D721Med (cell line): ENCODE results near the gene USP24.
A peak's percentile ranks its signal among the peaks of the same experiment; 100 is the strongest.

Source experiments
- DNase-seq: peaks from one replicate; pipeline ENCODE4 v3.0.0; 2011; ENCODE audit warnings: low spot score; ENCODE audit not compliant: insufficient read length
- FAIRE-seq: peaks from 2 replicates; lab custom pipeline; 2011; peaks lifted over from hg19 to GRCh38; lab: Jason Lieb, UNC
- CTCF ChIP-seq: IDR thresholded peaks from 2 replicates; pipeline ENCODE4 v1.5.1; 2012; ENCODE audit warnings: mild to moderate bottlenecking, control low read depth; ENCODE audit not compliant: insufficient read depth; ENCODE audit errors: missing control alignments

The USP24 gene

DNA sequence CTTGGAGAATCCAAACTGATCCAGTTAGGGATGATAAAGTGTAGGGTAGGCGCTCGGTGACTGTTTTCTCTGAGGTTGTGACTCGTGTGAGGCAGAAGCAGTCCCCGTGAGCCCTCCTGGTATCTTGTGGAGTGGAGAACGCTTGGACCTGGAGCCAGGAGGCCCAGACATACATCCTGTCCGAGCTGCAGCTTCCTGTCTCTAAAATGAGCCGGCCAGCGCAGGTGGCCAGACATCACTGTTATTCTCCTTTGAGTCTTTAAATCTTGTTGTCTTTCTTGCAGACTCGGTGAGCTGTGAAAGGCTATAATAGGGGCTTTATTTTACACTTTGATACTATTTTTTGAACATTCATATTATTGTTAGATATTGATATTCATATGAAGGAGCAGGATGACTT is 163.5 kb downstream of the USP24 start:
- DNase-seq = no peak
- no peak for TF ChIP-seq CTCF
- FAIRE-seq = no peak

DNA sequence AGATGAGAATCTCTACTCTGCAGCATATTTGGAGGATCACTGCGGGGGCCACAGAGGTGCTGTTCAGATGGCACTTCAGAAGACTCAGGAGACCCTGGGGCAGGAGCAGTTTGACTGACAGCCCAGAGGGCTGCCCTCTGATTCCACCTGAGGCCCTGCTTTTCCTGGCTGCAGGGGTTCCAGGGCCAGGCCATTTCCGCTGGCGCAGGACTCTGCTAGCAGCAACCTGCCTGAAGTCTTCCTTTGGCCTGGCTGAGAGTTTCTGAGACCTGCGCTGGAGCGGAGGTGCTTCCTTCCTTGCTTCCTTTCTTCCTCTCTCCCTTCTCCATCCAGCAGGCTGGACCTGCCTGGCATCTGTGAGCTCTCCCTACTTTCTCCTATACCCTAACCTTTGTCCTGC is 164.0 kb downstream of the USP24 start:
- no peak for TF ChIP-seq CTCF
- FAIRE-seq (no peak), DNase-seq (no peak)

DNA sequence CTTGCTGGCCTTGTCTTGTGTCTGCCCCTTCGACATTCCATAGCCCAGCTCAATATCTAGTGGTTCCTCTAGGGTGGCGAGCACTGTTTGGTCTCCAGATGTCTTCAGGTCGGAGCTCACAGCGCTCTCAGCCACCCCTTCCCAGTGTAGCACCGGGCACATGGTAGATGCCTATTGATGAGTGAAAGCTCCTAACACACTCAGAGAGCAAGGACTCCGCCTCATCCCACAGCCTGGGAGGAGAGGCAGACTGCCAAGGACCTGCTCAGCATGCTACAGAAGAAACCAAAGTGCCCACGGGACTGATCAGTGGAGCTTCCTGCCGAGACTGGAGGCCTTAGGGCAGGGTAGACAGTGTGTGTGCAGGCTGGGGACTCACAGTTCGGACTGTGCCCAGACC is 164.9 kb downstream of the USP24 start:
- DNase-seq (no peak), FAIRE-seq (no peak)
- no peak for TF ChIP-seq CTCF

DNA sequence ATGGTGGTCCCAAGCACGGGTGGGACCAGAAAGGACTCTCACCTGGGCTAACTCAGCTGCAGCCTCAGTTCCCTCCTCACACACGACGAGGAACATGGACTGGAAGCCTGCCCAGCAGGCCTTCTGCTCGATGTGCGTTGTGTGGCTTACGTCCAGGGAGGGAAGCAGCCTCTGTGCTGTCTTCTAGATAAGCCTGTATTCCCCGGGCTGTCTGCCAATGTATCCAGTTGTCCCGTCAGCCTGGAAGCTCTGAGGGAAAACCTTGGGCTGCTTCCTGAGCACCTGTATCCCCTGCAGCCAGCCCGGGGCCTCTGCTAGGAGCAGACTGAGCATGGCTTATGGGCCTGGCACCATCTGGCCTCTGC is 165.3 kb downstream of the USP24 start:
- FAIRE-seq = no peak
- no peak for TF ChIP-seq CTCF
- DNase-seq = no peak

GRCh38 chr1:55049271-55049913 is 165.8 kb downstream of the USP24 start:
- DNase-seq (no peak), FAIRE-seq (no peak)
- TF ChIP-seq CTCF = no peak

GRCh38 chr1:55048453-55049270 is 166.5 kb downstream of the USP24 start:
- FAIRE-seq = no peak
- DNase-seq = peak; percentile 91

More at GRCh38 chr1:55048453-55049270, 166.5 kb downstream of the USP24 start:
- TF ChIP-seq CTCF = no peak
